ENCODE data around the gene PPAT.
A peak's percentile ranks its signal among the peaks of the same experiment; 100 is the strongest.

DNA sequence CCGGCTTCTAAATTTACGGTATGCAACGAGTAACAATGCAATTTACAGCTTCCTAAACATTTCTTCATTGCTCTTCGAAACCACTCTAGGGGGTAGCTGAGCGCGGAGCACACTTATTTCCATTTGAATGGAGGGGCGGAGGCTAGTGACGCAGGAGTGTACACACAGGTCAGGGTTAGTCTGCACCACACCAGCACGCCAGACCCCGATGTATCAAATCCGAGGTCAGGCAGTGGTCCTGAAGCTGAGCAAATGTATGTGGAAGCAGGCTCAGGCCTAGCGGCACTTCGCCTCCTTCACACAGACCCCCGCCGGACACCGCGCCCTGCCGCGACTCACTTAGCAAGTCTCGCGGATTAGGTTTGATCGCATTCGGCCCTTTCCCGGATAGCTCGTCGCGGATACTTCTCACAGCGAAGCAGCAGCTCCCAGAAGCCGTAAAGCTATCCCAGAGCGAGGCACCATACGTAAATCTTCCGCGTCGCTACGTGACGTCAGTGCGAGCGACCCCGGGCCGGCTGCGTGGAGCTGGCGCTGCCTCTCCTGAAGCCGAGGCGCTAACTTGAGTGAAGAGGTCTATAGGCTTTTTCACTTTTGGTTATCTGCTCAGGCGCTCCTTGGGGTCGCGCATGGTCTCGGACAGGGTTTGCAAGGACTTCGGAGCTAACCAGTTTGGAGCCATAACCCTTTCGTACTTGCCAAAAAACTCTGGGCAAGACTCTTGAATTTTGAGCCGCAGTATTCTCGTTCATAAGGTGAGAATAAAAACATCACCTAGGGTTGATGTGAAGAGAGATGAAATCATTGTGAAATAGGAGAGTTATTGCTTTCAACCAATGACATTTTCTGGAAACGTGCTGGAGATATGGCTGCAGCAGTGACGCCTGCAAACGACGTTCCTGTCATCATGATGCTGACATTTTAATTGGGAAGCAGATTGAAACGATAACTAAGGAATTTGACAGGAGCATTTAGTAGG lies 48.1 kb downstream of the PPAT start, which contains the start of gene AASDH:
- TF ChIP-seq SIN3A (IDR thresholded peaks at IDR 0.05; ENCODE audit: borderline replicate concordance, insufficient read depth, low read depth, low read length) (peak; percentile 24), POLR2AphosphoS5 (IDR thresholded peaks at IDR 0.05; ENCODE audit: low read depth, low read length) (peak; percentile 78), TCF7L2 (IDR thresholded peaks at IDR 0.05; ENCODE audit: low read depth, low read length) (no peak)
- TF ChIP-seq, protein P1, sequence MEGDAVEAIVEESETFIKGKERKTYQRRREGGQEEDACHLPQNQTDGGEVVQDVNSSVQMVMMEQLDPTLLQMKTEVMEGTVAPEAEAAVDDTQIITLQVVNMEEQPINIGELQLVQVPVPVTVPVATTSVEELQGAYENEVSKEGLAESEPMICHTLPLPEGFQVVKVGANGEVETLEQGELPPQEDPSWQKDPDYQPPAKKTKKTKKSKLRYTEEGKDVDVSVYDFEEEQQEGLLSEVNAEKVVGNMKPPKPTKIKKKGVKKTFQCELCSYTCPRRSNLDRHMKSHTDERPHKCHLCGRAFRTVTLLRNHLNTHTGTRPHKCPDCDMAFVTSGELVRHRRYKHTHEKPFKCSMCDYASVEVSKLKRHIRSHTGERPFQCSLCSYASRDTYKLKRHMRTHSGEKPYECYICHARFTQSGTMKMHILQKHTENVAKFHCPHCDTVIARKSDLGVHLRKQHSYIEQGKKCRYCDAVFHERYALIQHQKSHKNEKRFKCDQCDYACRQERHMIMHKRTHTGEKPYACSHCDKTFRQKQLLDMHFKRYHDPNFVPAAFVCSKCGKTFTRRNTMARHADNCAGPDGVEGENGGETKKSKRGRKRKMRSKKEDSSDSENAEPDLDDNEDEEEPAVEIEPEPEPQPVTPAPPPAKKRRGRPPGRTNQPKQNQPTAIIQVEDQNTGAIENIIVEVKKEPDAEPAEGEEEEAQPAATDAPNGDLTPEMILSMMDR (IDR thresholded peaks at IDR 0.05), result no peak
